Upper lobe of left lung (tissue), 4 donors: ENCODE data around the gene ZMYND8.

ENCODE experiments used
- CTCF ChIP-seq, 6 experiments: fragments of 450-650 bp in 4 of 6; fragments of 200-600 bp in 2 of 6; sonication (generic) in 2 of 6; IDR thresholded peaks; one replicate each; pipeline ENCODE4 v1.5.1; 2016 to 2019; ENCODE audit warnings: antibody characterized with exemption in 6 of 6
- EP300 ChIP-seq, 4 donors: sonication (generic); formaldehyde crosslinking; IDR thresholded peaks; one replicate each; pipeline ENCODE4 v1.5.1; 2017; ENCODE audit warnings: antibody characterized with exemption in 4 of 4, control low read depth in 2 of 4
- POLR2A ChIP-seq, 4 donors: fragments of 450-650 bp; IDR thresholded peaks; one replicate each; pipeline ENCODE4 v1.5.1; 2016 to 2017; ENCODE audit warnings: antibody characterized with exemption in 4 of 4, mild to moderate bottlenecking in 2 of 4
- POLR2AphosphoS5 ChIP-seq, 2 donors: sonication (generic); formaldehyde crosslinking; IDR thresholded peaks; one replicate each; pipeline ENCODE4 v1.5.1; 2017; ENCODE audit warnings: antibody characterized with exemption in 2 of 2

GRCh38 chr20:47267621-47268020, 88.9 kb downstream of the ZMYND8 start:
- TF ChIP-seq POLR2A (IDR thresholded peaks at IDR 0.05) (no peak), POLR2AphosphoS5 (IDR thresholded peaks at IDR 0.05) (no peak), CTCF (IDR thresholded peaks at IDR 0.05) (no peak), EP300 (IDR thresholded peaks at IDR 0.05) (no peak)
